ENCODE data around the gene PSAT1. TPM values are rescaled to one million over a fixed set of nuclear protein-coding genes. Genes with fewer than 3 reads are reported as not detected.

The PSAT1 gene
- 153 to 192 TPM (median 160 TPM) in 5 replicates for total RNA-seq (2022; extraction: Qiagen RNA extraction; ENCODE audit: low read depth)

DNA sequence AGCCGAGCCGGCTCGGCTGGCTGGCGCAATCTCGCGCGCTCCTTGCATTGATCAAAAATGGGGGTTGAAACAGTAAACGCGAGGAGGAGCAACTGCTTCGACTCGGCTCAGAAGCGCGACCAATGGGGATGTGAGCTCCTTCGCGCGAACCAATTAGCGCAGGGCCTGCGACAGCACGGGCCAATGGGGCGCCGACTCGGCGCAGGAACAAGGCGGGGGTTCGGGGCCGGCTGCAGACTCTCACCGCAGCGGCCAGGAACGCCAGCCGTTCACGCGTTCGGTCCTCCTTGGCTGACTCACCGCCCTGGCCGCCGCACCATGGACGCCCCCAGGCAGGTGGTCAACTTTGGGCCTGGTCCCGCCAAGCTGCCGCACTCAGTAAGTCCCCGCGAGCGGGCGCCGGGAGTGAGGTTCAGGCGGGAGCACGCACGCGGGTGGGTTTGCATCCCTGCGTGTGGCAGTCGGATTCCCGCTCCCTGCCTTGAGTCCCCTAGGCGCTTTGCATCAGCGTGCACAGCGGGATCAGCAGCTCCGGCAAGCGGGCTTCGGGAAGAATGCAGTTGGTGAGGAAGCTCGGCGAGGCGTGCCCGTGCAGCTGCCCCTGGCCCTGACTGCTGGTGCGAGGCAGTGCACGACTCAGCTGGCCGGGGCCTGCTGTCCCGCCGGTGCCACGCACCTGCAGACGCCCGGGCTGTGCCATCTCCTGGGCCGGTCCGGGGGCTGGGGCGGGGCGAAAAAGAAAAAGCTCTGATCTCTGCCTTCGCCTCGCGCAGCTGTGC lies at the start of gene PSAT1:
PSAT1 (plus strand) TSS at position 233 of the 779 bp plus-strand sequence; CDS start at position 319, 86 bp downstream.

Other genes with a start within 250 kb of the PSAT1 start
- gene CEP78, start 61.0 kb upstream of the PSAT1 start, total RNA-seq (2022; extraction: Qiagen RNA extraction; ENCODE audit: low read depth) = 15.0 to 20.0 TPM (median 18.6 TPM) in 5 replicates

All from A549 treated with ZK216348 at 1 μM for 4 hours (cell line).